Heart left ventricle (tissue), 16 donors: ENCODE measurements around the gene IQSEC1. TPM values are rescaled to one million over a fixed set of nuclear protein-coding genes. Genes with fewer than 3 reads are reported as not detected.

Experiments used
- ATAC-seq, 4 donors: fragments of 200-7000 bp; cut with Tn5 transposase; one replicate each; pipeline ENCODE4 v1.9.1; 2020 to 2022; ENCODE audit warnings: moderate library complexity in 4 of 4, mild to moderate bottlenecking in 3 of 4, moderate number of reproducible peaks in 1 of 4
- DNase-seq, 5 donors: peaks; one replicate each; pipeline ENCODE4 v3.0.0-alpha.2; 2020
- H3K27ac ChIP-seq, 12 donors: fragments of 200-600 bp; sonication (generic) in 4 of 12; one replicate each; pipeline versions ENCODE4 v1.5.0 to v1.8.0; 2016 to 2022; ENCODE audit warnings: mild to moderate bottlenecking in 2 of 12
- H3K27me3 ChIP-seq, 9 donors: fragments of 200-600 bp; sonication (generic) in 2 of 9; one replicate each; pipeline versions ENCODE4 v1.5.1 to v1.8.0; 2016 to 2022; ENCODE audit warnings: mild to moderate bottlenecking in 3 of 9
- H3K36me3 ChIP-seq, 9 donors: fragments of 200-600 bp; sonication (generic) in 2 of 9; one replicate each; pipeline versions ENCODE4 v1.5.0 to v1.8.0; 2018 to 2022; ENCODE audit warnings: mild to moderate bottlenecking in 2 of 9
- H3K4me1 ChIP-seq, 12 donors: fragments of 200-600 bp; sonication (generic) in 4 of 12; one replicate each; pipeline versions ENCODE4 v1.5.0 to v1.8.0; 2016 to 2022; ENCODE audit warnings: mild to moderate bottlenecking in 3 of 12
- H3K4me3 ChIP-seq, 12 donors: fragments of 200-600 bp; sonication (generic) in 4 of 12; one replicate each; pipeline versions ENCODE4 v1.5.0 to v1.8.0; 2017 to 2022; ENCODE audit warnings: mild to moderate bottlenecking in 9 of 12, moderate library complexity in 4 of 12
- H3K9me3 ChIP-seq, 12 donors: fragments of 200-600 bp; sonication (generic) in 4 of 12; one replicate each; pipeline versions ENCODE4 v1.5.0 to v1.8.0; 2016 to 2022; ENCODE audit warnings: mild to moderate bottlenecking in 1 of 12
- CTCF ChIP-seq, 12 donors: fragments of 200-600 bp; sonication (generic) in 4 of 12; IDR thresholded peaks; one replicate each; pipeline versions ENCODE4 v1.5.0 to v1.8.0; 2018 to 2022; ENCODE audit warnings: antibody characterized with exemption in 12 of 12, mild to moderate bottlenecking in 5 of 12
- POLR2A ChIP-seq, 2 donors: fragments of 450-650 bp; IDR thresholded peaks; one replicate each; pipeline ENCODE4 v1.6.1; 2017; ENCODE audit warnings: antibody characterized with exemption in 2 of 2, mild to moderate bottlenecking in 2 of 2, moderate library complexity in 2 of 2
- WGBS, 4 donors: extraction: QIAGEN DNeasy Blood & Tissue Kit in 2 of 4; methylation state at CpG; one replicate each; pipeline versions ENCODE4 v1.1.5 to v1.1.7; 2013 to 2018; 5-methylcytosine and 5-hydroxymethylcytosine counted together
- intact Hi-C, 10 donors: fragments of 100-400 bp; cut with DNase I; formaldehyde crosslinking; loops; one replicate each; pipeline versions ENCODE4 v1.11.1 to v1.14.2; 2022
- polyA plus RNA-seq, 2 donors: library from polyadenylated mRNA; stranded (reverse); fragments of 200-250 nt; gene quantifications; one replicate each; pipeline ENCODE4 v1.2.3, GENCODE V29; 2013
- total RNA-seq, 9 donors: library from RNA; depleted of rRNA in 2 of 9; stranded (reverse); fragments of >200 nt in 2 of 9; fragmentation: NEBNext Ultra II Directional in 3 of 9; extraction: Animal tissue kit (Norgen Biotek cat#: 25700) in 3 of 9; gene quantifications; one replicate each; pipeline versions ENCODE4 v1.1.0 to v1.2.4, GENCODE V29; 2016 to 2023
- donor health status: ischemic (EF 13 %, LVEDD 7.1; RV severe dilation, severe dysfunction).
- donor health status: healthy with polysubstance abuse.
- donor health status: DM: no; HTN: yes; CAD: no.
- donor health status: DM: no; HTN: no; CAD: no.
- donor health status: ischemic (EF 25% LVEDD 6.9; RV normal size, moderate dysfunction).
- donor health status: ischemic (EF 25% LVEDD 5.7; RV mildly dilated, moderate dysfunction).
- donor health status: healthy.
- donor health status: DM: yes; HTN: yes; CAD: no.
- donor health status: ischemic (EF 35%, LVEDD 5.7; RV mildly dilated, moderate dysfunction).
- donor health status: nonischemic (EF 11% LVEDD 7.7; RV severe dilation, severe dysfunction).
- donor health status: DM: yes; HTN: yes; CAD: no.
- donor health status: PGD.
- donor health status: ischemic (EF 29% LVEDD 5.4; RV normal size, mild dysfunction).
- donor health status: nonischemic (EF 23%, LVEDD 6.1; RV moderate dilation, normal function).

IQSEC1 gene
- total and polyA plus RNA-seq, 11 donors, result 28.8 to 79.1 (median 62.2) TPM

DNA sequence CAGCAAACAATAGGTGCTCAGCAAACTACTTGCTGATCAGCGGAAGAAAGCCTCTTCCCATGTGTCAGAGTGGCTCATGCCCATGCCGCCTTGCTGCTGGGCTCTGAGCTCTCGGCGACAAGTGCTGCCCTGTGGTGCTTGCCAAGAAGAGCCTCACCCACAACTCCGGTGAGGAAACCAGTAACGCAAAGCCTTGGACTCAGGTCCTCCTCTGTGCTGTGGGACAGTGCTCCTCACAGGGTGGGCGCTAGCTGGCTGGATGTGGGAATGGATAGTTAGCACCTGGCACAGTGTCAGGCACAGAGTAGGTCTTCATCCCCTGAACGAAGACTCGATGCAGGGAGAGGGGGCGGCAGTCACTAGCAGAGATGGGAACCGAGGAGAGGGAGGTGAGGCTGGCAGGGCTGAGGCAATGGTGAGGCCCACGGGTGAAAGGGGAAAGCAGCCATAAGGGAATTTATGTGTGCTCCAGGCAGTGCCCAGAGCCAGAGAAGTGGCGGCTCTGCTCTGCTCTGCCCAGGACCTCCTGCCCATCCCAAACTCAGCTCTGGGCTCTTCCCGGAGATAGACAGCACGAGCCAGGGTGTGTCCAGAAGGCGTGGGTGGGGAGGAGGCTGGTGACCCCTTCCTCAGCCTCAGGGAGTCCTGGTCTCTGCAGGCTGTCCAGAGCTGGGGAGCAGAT, 55.7 kb downstream of the IQSEC1 start:
- no peaks in the 10 kb centered on the region for H3K9me3 ChIP-seq
- ATAC-seq (no peak), DNase-seq (no peak)
- H3K4me1 ChIP-seq, result peaks cover 0 to 82% (median 66%) of the 10 kb centered on the region in 12 donors
- no peak overlapping the region for H3K4me3 ChIP-seq
- intact Hi-C loops, result no loop called here
- no peaks in the 10 kb centered on the region for H3K36me3 ChIP-seq
- 85 to 92% (median 90%) methylated on average over 13 to 16 of the region's 16 CpGs for WGBS, 4 donors
- TF ChIP-seq POLR2A (IDR thresholded peaks at IDR 0.05), result no peak
- TF ChIP-seq CTCF (IDR thresholded peaks at IDR 0.05), result no peak
- H3K27me3 ChIP-seq, result no peaks in the 10 kb centered on the region
- H3K27ac ChIP-seq, result peak overlapping the region in 7 of 12 donors; percentile 5 to 99 (median 51)

GRCh38 chr3:13016721-13017255, 56.4 kb downstream of the IQSEC1 start:
- Histone ChIP-seq H3K4me1 (peaks cover 0 to 82% (median 60%) of the 10 kb centered on the region in 12 donors), H3K27me3 (no peaks in the 10 kb centered on the region), H3K36me3 (no peaks in the 10 kb centered on the region), H3K27ac (peak overlapping the region; percentile 38 to 99 (median 74)), H3K4me3 (peak overlapping the region in 4 of 12 donors; percentile 14 to 66 (median 30)), H3K9me3 (no peaks in the 10 kb centered on the region)
- 72 to 88% (median 85%) methylated on average over 9 of the region's 9 CpGs for WGBS, 4 donors
- no peak for TF ChIP-seq POLR2A (IDR thresholded peaks at IDR 0.05)
- no peak for TF ChIP-seq CTCF (IDR thresholded peaks at IDR 0.05)
- intact Hi-C loops, result no loop called here
- ATAC-seq, result no peak
- DNase-seq, result no peak

DNA sequence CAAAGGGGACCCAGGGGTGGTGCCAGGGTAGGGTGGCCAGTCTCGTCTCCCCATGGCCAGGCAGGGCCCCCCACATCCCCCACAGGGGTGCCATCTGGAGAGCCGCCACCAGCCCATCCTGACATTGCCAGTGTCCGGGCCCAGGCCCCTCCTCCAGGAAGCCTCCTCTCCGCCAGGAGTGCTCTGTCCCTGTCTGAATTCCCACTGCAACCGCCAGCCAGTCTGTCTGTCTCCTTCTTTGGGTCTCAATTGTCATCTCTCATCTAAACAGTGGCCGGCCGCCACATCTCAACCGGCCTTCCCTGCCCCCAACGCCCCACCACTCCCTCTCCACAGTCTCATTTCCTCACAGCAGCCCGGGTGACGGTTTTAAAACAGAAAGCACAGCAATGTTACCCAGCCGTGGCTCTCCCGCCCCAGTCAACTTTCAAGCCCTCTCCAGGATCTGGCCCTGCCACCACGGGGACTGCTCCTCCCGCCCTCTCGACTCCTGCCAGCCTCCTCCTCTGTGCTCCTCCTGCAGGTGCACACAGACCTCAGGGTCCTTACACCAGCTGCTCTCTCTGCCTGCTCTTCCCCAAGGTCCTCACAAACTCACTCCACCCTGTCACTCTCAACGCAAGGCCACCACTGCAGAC, 57.0 kb downstream of the IQSEC1 start:
- peak overlapping the region; percentile 52 to 99 (median 74) for H3K27ac ChIP-seq
- intact Hi-C loops, result no loop called here
- WGBS, 4 donors, result 36 to 54% (median 45%) methylated on average over 14 to 17 of the region's 17 CpGs
- ATAC-seq (peak in 3 of 4 donors; percentile 25 to 66 (median 35)), DNase-seq (peak; percentile 75 to 82 (median 76))
- no peaks in the 10 kb centered on the region for H3K36me3 ChIP-seq
- H3K9me3 ChIP-seq, result no peaks in the 10 kb centered on the region
- TF ChIP-seq CTCF (IDR thresholded peaks at IDR 0.05) (no peak), POLR2A (IDR thresholded peaks at IDR 0.05) (no peak)
- no peaks in the 10 kb centered on the region for H3K27me3 ChIP-seq
- peaks cover 0 to 82% (median 54%) of the 10 kb centered on the region in 12 donors for H3K4me1 ChIP-seq
- H3K4me3 ChIP-seq, result peak overlapping the region in 8 of 12 donors; percentile 14 to 66 (median 32)
